ENCODE data around the gene FDXR. TPM values are rescaled to one million over a fixed set of nuclear protein-coding genes. Genes with fewer than 3 reads are reported as not detected.

Gene FDXR
- total and polyA plus RNA-seq, 9 of the 15 experiments (the other 6 are each of a cell fraction or from before 2014, with no cell fraction given): 0.89 to 70.7 (median 30.9) TPM

DNA sequence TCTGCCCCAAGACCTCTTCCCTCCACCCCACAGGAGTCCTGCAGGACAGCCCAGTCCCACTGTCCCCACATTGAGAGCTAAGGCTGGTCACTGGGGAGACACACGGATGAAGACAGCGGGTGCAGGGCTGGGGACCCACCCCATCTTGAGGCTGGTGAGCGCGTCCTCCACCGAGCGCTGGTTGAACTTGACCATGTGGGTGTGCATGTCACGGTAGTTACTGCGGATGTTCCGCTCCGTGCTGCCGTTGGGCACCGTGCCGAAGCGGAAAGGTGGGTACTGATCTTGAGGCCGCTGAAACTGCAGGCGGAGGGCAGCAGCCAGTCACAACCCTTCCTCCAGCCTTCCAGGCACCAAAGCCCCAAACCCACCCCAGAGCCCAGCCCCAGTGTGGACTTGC lies 26.2 kb downstream of the FDXR start (continued):
- TF ChIP-seq, protein P1, sequence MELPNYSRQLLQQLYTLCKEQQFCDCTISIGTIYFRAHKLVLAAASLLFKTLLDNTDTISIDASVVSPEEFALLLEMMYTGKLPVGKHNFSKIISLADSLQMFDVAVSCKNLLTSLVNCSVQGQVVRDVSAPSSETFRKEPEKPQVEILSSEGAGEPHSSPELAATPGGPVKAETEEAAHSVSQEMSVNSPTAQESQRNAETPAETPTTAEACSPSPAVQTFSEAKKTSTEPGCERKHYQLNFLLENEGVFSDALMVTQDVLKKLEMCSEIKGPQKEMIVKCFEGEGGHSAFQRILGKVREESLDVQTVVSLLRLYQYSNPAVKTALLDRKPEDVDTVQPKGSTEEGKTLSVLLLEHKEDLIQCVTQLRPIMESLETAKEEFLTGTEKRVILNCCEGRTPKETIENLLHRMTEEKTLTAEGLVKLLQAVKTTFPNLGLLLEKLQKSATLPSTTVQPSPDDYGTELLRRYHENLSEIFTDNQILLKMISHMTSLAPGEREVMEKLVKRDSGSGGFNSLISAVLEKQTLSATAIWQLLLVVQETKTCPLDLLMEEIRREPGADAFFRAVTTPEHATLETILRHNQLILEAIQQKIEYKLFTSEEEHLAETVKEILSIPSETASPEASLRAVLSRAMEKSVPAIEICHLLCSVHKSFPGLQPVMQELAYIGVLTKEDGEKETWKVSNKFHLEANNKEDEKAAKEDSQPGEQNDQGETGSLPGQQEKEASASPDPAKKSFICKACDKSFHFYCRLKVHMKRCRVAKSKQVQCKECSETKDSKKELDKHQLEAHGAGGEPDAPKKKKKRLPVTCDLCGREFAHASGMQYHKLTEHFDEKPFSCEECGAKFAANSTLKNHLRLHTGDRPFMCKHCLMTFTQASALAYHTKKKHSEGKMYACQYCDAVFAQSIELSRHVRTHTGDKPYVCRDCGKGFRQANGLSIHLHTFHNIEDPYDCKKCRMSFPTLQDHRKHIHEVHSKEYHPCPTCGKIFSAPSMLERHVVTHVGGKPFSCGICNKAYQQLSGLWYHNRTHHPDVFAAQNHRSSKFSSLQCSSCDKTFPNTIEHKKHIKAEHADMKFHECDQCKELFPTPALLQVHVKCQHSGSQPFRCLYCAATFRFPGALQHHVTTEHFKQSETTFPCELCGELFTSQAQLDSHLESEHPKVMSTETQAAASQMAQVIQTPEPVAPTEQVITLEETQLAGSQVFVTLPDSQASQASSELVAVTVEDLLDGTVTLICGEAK (IDR thresholded peaks at IDR 0.05): no peak
- TF ChIP-seq, protein P1 (CRISPR knock-in tag; IDR thresholded peaks at IDR 0.05): no peak
- no peak for TF ChIP-seq CC2D1A (IDR thresholded peaks at IDR 0.05)
- TF ChIP-seq, protein P2, sequence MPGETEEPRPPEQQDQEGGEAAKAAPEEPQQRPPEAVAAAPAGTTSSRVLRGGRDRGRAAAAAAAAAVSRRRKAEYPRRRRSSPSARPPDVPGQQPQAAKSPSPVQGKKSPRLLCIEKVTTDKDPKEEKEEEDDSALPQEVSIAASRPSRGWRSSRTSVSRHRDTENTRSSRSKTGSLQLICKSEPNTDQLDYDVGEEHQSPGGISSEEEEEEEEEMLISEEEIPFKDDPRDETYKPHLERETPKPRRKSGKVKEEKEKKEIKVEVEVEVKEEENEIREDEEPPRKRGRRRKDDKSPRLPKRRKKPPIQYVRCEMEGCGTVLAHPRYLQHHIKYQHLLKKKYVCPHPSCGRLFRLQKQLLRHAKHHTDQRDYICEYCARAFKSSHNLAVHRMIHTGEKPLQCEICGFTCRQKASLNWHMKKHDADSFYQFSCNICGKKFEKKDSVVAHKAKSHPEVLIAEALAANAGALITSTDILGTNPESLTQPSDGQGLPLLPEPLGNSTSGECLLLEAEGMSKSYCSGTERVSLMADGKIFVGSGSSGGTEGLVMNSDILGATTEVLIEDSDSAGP (CRISPR knock-in tag; IDR thresholded peaks at IDR 0.05): no peak
- TF ChIP-seq L3MBTL2 (IDR thresholded peaks at IDR 0.05): no peak
- no peak for TF ChIP-seq E2F3 (CRISPR knock-in tag; IDR thresholded peaks at IDR 0.05)
- TF ChIP-seq, protein P3, sequence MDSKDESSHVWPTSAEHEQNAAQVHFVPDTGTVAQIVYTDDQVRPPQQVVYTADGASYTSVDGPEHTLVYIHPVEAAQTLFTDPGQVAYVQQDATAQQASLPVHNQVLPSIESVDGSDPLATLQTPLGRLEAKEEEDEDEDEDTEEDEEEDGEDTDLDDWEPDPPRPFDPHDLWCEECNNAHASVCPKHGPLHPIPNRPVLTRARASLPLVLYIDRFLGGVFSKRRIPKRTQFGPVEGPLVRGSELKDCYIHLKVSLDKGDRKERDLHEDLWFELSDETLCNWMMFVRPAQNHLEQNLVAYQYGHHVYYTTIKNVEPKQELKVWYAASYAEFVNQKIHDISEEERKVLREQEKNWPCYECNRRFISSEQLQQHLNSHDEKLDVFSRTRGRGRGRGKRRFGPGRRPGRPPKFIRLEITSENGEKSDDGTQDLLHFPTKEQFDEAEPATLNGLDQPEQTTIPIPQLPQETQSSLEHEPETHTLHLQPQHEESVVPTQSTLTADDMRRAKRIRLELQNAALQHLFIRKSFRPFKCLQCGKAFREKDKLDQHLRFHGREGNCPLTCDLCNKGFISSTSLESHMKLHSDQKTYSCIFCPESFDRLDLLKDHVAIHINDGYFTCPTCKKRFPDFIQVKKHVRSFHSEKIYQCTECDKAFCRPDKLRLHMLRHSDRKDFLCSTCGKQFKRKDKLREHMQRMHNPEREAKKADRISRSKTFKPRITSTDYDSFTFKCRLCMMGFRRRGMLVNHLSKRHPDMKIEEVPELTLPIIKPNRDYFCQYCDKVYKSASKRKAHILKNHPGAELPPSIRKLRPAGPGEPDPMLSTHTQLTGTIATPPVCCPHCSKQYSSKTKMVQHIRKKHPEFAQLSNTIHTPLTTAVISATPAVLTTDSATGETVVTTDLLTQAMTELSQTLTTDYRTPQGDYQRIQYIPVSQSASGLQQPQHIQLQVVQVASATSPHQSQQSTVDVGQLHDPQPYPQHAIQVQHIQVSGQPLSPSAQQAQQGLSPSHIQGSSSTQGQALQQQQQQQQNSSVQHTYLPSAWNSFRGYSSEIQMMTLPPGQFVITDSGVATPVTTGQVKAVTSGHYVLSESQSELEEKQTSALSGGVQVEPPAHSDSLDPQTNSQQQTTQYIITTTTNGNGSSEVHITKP (IDR thresholded peaks at IDR 0.05; ENCODE audit: partially characterized antibody): no peak
- TF ChIP-seq MED1 (CRISPR knock-in tag; IDR thresholded peaks at IDR 0.05; ENCODE audit: borderline replicate concordance): no peak
